ENCODE data around the gene ANP32A. TPM values are rescaled to one million over a fixed set of nuclear protein-coding genes. Genes with fewer than 3 reads are reported as not detected.

Gene ANP32A
- total RNA-seq, 1 donor from 2014 or later: 90.3 TPM

GRCh38 chr15:68789091-68789490 lies 31.6 kb downstream of the ANP32A start:
- intact Hi-C loops (cut with DNase I): no loop called here
- ATAC-seq: no peak
- no peak for DNase-seq (ENCODE audit: low spot score)

GRCh38 chr15:68788264-68788624 lies 32.5 kb downstream of the ANP32A start:
- no peak for DNase-seq (ENCODE audit: low spot score)
- intact Hi-C loops (cut with DNase I): no loop called here
- ATAC-seq: no peak

- no peak for ATAC-seq
- intact Hi-C loops (cut with DNase I): no loop called here
- DNase-seq (ENCODE audit: low spot score): no peak
Observed at GRCh38 chr15:68787609-68788263, 33.0 kb downstream of the ANP32A start.

- DNase-seq (ENCODE audit: low spot score) (peak; percentile 32), ATAC-seq (no peak)
- intact Hi-C loops (cut with DNase I): no loop called here
Observed at GRCh38 chr15:68786753-68787152, 33.9 kb downstream of the ANP32A start.

GRCh38 chr15:68785541-68785940 lies 35.2 kb downstream of the ANP32A start:
- ATAC-seq: no peak
- intact Hi-C loops (cut with DNase I): no loop called here
- peak; percentile 26 for DNase-seq (ENCODE audit: low spot score)

GRCh38 chr15:68784206-68784605 lies 36.5 kb downstream of the ANP32A start:
- ATAC-seq: no peak
- DNase-seq (ENCODE audit: low spot score): peak; percentile 44
- intact Hi-C loops (cut with DNase I): no loop called here

GRCh38 chr15:68783226-68784058 lies 37.3 kb downstream of the ANP32A start:
- peak; percentile 58 for DNase-seq (ENCODE audit: low spot score)
- peak; percentile 29 for ATAC-seq
- intact Hi-C loops (cut with DNase I): no loop called here

- DNase-seq (ENCODE audit: low spot score): peak; percentile 40
- no peak for ATAC-seq
- intact Hi-C loops (cut with DNase I): no loop called here
Observed at GRCh38 chr15:68782589-68783161, 38.0 kb downstream of the ANP32A start.

- DNase-seq (ENCODE audit: low spot score) (no peak), ATAC-seq (peak; percentile 68)
- intact Hi-C loops (cut with DNase I): no loop called here
Observed at GRCh38 chr15:68781766-68782588, 38.7 kb downstream of the ANP32A start.

GRCh38 chr15:68781217-68781616 lies 39.5 kb downstream of the ANP32A start:
- intact Hi-C loops (cut with DNase I): no loop called here
- ATAC-seq (no peak), DNase-seq (ENCODE audit: low spot score) (no peak)

- ATAC-seq: no peak
- intact Hi-C loops (cut with DNase I): no loop called here
- DNase-seq (ENCODE audit: low spot score): no peak
Observed at GRCh38 chr15:68778876-68779275, 41.8 kb downstream of the ANP32A start.

GRCh38 chr15:68776477-68777270 lies 44.0 kb downstream of the ANP32A start:
- no peak for ATAC-seq
- intact Hi-C loops (cut with DNase I): no loop called here
- no peak for DNase-seq (ENCODE audit: low spot score)

- intact Hi-C loops (cut with DNase I): no loop called here
- DNase-seq (ENCODE audit: low spot score) (peak; percentile 92), ATAC-seq (peak; percentile 96)
Observed at GRCh38 chr15:68775671-68776476, 44.8 kb downstream of the ANP32A start.

GRCh38 chr15:68775236-68775577 lies 45.5 kb downstream of the ANP32A start:
- ATAC-seq (peak; percentile 50), DNase-seq (ENCODE audit: low spot score) (no peak)
- intact Hi-C loops (cut with DNase I): no loop called here

GRCh38 chr15:68774521-68775235 lies 46.0 kb downstream of the ANP32A start:
- no peak for DNase-seq (ENCODE audit: low spot score)
- intact Hi-C loops (cut with DNase I): no loop called here
- peak; percentile 48 for ATAC-seq

- intact Hi-C loops (cut with DNase I): no loop called here
- DNase-seq (ENCODE audit: low spot score) (no peak), ATAC-seq (no peak)
Observed at GRCh38 chr15:68774120-68774519, 46.6 kb downstream of the ANP32A start.

- DNase-seq (ENCODE audit: low spot score) (no peak), ATAC-seq (no peak)
- intact Hi-C loops (cut with DNase I): no loop called here
Observed at GRCh38 chr15:68773036-68773435, 47.7 kb downstream of the ANP32A start.
